Fibroblast of peridontal ligament (primary cell): ENCODE data around the gene SPATA6.
"Not testable (repeated sequence)": the region's sequence is repeated elsewhere in the genome, so short reads cannot be mapped to it uniquely, and the experiment has no call there.

Experiments
- DNase-seq: peaks from one replicate; pipeline ENCODE4 v3.0.0-alpha.2; 2010; ENCODE audit errors: extremely low read depth

The SPATA6 gene

GRCh38 chr1:48462716-48463302 lies 9.2 kb downstream of the SPATA6 start:
- DNase-seq = no peak

DNA sequence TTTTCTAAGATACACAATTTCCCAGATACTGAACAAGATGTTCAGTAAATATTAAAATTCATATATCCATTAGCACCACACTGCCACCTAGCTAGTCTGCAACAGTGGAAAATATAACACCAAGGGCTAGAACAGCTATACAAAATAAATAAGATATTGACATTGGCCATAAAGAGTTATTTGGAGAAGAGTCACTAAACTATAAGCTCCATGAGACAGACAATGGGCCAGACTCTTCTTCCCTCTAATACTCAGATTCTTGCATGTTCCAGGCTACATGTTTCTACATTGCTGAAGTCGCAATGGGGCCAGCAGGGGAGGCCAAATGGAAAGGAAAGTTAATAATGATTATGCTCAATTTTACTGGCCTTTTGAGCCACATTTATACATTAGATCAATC lies 21.5 kb downstream of the SPATA6 start:
- DNase-seq = peak; percentile 10

GRCh38 chr1:48448932-48449331 lies 23.1 kb downstream of the SPATA6 start:
- DNase-seq = no peak

DNA sequence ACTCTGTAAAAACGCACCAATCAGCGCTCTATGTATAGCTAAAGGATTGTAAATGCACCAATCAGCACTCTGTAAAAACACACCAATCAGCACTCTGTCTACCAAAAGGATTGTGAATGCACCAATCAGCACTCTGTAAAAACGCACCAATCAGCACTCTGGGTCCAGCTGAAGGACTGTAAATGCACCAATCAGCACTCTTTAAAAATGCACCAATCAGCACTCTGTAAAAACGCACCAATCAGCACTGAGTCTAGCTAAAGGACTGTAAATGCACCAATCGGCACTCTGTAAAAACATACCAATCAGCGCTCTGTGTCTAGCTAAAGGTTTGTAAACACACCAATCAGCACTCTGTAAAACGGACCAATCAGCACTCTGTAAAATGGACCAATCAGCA lies 27.8 kb downstream of the SPATA6 start:
- DNase-seq = not testable (repeated sequence)

- DNase-seq = no peak
These were observed 29.0 kb downstream of the SPATA6 start for GRCh38 chr1:48442864-48443619.

GRCh38 chr1:48440786-48441185 lies 31.2 kb downstream of the SPATA6 start:
- not testable (repeated sequence) for DNase-seq

DNA sequence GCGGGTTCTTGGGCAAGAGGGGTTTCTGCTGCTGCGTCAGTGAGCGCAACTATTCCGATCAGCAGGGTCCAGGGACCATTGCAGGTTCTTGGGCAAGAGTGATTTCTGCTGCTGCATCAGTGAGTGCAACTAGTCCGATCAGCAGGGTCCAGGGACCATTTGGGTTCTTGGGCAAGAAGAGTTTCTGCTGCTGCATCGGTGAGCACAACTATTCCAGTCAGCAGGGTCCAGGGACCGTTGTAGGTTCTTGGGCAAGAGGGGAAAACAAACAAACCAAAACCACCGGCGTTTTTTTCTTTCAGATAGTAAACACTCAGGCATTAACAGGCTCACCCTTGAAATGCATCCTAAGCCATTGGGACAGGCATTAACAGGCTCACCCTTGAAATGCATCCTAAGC lies 32.6 kb downstream of the SPATA6 start:
- no peak for DNase-seq

DNA sequence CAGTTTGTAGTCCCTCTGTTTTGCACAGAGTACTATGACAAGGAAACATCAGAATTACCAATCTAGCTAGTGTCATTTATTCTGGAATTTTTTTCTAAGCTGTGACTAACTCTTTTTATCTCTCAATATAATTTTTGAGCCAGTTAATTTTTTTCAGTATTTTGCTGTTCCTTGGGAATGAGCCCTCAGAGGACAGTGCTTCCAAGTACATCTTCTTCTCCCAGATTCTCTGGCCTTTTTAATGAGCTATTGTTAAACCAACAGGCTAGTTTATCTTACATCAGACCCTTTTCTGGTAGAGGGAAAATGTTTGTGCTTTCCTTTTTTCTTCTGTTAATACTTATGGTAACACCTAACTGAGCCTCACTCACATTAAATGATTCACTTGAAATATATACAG lies 34.6 kb downstream of the SPATA6 start:
- DNase-seq = not testable (repeated sequence)

- not testable (repeated sequence) for DNase-seq
These were observed 36.5 kb downstream of the SPATA6 start for GRCh38 chr1:48435312-48436002.

GRCh38 chr1:48430832-48431231 lies 41.2 kb downstream of the SPATA6 start:
- no peak for DNase-seq

GRCh38 chr1:48422009-48422408 lies 50.0 kb downstream of the SPATA6 start:
- DNase-seq = no peak

DNA sequence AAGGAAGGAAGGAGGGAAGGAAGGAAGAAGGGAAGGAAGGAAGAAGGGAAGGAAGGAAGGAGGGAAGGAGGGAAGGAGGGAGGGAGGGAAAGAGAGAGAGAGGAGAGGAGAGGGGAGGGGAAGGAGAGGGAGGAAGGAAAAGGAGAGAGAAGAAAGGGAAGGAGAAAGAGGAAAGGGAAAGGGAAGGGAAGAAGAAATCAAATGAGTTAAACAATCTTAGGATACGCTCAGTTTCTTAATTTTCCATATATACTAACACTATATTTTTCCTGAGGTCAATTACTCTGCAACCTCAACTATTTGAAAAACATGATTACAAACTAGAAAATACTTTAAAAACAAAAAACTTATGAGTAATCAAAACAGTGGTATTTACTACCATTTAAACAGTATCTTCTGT lies 53.3 kb downstream of the SPATA6 start:
- DNase-seq = no peak

DNA sequence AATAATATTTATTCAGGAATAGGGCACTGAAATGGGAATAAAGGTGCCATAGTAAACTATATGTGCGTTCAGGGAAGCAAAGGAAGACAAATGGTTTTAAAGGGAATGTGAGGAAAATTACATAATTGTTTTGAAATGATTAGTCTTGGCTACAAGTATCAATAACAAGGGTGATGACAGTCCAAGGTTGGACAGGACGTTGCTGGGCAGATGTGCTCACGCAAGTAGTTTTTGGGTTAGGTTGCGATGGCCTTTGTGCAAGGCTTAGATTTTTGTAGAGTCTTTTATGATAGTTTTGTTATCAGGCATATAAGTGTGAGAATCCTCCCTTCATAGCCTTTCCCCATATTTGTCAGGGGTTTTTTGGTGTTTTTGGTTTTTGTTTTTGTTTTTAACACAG lies 57.0 kb downstream of the SPATA6 start:
- DNase-seq = no peak

DNA sequence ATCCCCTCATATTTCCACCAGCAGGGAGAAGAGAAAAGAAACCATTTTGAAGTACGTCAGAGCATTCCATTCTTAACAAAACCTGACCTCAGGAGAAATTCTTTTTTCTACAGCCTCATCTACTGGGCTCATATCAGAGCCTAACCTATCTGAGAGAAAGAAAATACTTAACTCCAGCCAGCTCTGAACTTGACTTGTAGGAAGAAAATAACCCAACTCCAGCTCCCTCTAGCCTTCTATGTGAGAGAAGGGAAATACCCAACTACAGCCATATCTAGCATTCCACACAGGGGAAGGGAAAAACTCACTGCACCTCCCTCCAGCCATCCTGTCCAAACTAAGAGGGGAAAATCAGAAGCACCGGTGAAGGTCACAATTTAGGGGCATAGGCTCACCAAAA lies 57.7 kb downstream of the SPATA6 start:
- DNase-seq = no peak

DNA sequence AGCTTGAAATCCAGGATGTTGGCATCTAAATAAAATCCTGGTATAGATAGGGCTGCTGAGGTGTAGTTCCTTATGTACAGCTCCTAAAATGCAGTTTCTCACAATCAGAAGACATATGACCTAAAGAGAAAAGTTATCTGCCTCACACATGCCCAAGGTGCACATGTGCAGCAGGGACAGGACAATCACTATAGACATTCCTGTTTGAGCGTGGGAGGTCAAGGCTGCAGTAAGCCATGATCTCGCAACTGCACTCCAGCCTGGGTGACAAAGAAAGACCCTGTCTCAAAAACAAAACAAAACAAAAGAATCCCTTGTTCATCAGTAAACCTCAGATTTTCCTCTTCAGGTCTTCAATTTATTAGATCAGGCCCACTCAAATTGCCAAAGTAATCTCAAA lies 66.1 kb downstream of the SPATA6 start:
- no peak for DNase-seq

GRCh38 chr1:48405400-48405799 lies 66.6 kb downstream of the SPATA6 start:
- DNase-seq = peak; percentile 63

- DNase-seq = no peak
These were observed 69.4 kb downstream of the SPATA6 start for GRCh38 chr1:48402599-48402998.

GRCh38 chr1:48396208-48396607 lies 75.8 kb downstream of the SPATA6 start:
- no peak for DNase-seq

- DNase-seq = no peak
These were observed 80.1 kb downstream of the SPATA6 start for GRCh38 chr1:48391926-48392325.

- no peak for DNase-seq
These were observed 84.6 kb downstream of the SPATA6 start for GRCh38 chr1:48387409-48387808.

- DNase-seq = no peak
These were observed 97.2 kb downstream of the SPATA6 start for GRCh38 chr1:48374785-48375184.

DNA sequence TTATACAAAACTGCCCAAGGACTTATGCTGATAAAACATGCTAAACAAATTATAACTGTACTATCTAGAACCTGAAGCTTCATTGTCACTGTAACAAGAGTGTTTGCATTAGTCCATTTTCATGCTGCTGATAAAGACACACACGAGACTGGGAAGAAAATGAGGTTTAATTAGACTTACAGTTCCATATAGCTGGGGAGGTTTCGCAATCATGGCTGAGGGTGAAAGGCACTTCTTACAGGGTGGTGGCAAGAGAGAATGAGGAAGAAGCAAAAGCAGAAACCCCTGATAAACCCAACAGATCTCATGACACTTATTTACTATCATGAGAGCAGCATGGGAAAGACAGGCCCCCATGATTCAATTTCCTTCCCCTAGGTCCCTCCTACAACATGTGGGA lies 100.4 kb downstream of the SPATA6 start:
- no peak for DNase-seq

DNA sequence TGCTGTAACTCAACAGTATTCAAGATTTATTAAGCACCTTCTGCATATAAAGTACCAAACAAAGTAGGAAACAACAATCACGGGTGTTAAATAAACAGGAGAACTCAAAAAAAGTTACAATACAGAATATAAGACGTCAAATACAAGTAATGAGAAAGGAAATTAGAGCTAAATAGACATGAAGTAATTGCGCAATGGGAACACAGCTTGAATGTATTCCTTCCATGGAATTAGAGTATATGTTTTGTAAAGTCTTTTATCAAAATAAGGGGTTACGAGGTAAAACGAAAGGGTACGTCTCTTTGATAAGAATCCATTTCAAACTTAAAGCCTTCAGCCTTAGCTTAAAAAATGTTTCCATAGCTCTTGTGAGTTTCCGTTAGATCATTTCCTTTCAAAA lies 109.1 kb downstream of the SPATA6 start:
- no peak for DNase-seq
